T-helper 1 cell treated with Interleukin-12 subunit alpha and Interleukin-12 subunit beta and Interleukin-4 antibody, amounts not matched to agents 30 ng/mL and 1 ng/mL, for 36 hours (primary cell): ENCODE measurements around the gene CRIP1. TPM values are rescaled to one million over a fixed set of nuclear protein-coding genes. Genes with fewer than 3 reads are reported as not detected.

Experiments
- intact Hi-C: fragments of 100-400 bp; cut with micrococcal nuclease; formaldehyde crosslinking; loops from one replicate; pipeline ENCODE4 v1.15.1; 2024
- total RNA-seq: library from RNA; stranded (reverse); gene quantifications from 2 replicates; pipeline ENCODE4 v1.2.3, GENCODE V29; 2022

CRIP1 gene
- total RNA-seq: 220 and 231 TPM in 2 replicates

GRCh38 chr14:105486163-105486973 is at the start of gene CRIP1:
Gene CRIP1, plus strand, starts transcription at chr14:105486886. Its CDS starts 374 bp downstream, at chr14:105487260.
- intact Hi-C loops: no loop called here

GRCh38 chr14:105436891-105437722 is 49.6 kb upstream of the CRIP1 start:
- intact Hi-C loops: no loop called here

GRCh38 chr14:105437723-105438500 is 48.8 kb upstream of the CRIP1 start:
- intact Hi-C loops: no loop called here

GRCh38 chr14:105439179-105439578 is 47.5 kb upstream of the CRIP1 start:
- intact Hi-C loops: no loop called here

GRCh38 chr14:105439710-105440553 is 46.8 kb upstream of the CRIP1 start:
- intact Hi-C loops: no loop called here

GRCh38 chr14:105440554-105440900 is 46.2 kb upstream of the CRIP1 start:
- intact Hi-C loops: no loop called here

GRCh38 chr14:105440992-105441391 is 45.7 kb upstream of the CRIP1 start:
- intact Hi-C loops: no loop called here

GRCh38 chr14:105442125-105442524 is 44.6 kb upstream of the CRIP1 start:
- intact Hi-C loops: no loop called here

GRCh38 chr14:105442834-105443233 is 43.9 kb upstream of the CRIP1 start:
- intact Hi-C loops: no loop called here

- intact Hi-C loops: no loop called here
Measured at GRCh38 chr14:105444859-105445258, 41.8 kb upstream of the CRIP1 start.

GRCh38 chr14:105445290-105445689 is 41.4 kb upstream of the CRIP1 start:
- intact Hi-C loops: no loop called here

GRCh38 chr14:105445901-105446845 is 40.5 kb upstream of the CRIP1 start:
- intact Hi-C loops: no loop called here

GRCh38 chr14:105446971-105447370 is 39.7 kb upstream of the CRIP1 start:
- intact Hi-C loops: no loop called here

- intact Hi-C loops: loop anchor here (1.0 kb wide), 4 partner anchors 29 to 81 kb away; partner anchors contain the start of gene MTA1
Measured at GRCh38 chr14:105447651-105448640, 38.7 kb upstream of the CRIP1 start.

GRCh38 chr14:105448706-105449111 is 38.0 kb upstream of the CRIP1 start:
- intact Hi-C loops: loop anchor here (1.0 kb wide), 4 partner anchors 29 to 81 kb away; partner anchors contain the start of gene MTA1

GRCh38 chr14:105449276-105450122 is 37.2 kb upstream of the CRIP1 start:
- intact Hi-C loops: no loop called here

GRCh38 chr14:105450123-105450505 is 36.6 kb upstream of the CRIP1 start:
- intact Hi-C loops: no loop called here
